OCI-LY7 (cell line): ENCODE data around the gene KLLN. TPM values are rescaled to one million over a fixed set of nuclear protein-coding genes. Genes with fewer than 3 reads are reported as not detected.

Experiments used
- BruUV-seq: library from RNA; stranded (reverse); fragments of 400-500 nt; replicated peaks from 2 replicates; lab custom pipeline; 2021; lab: Mats Ljungman, UMichigan
- CTCF ChIA-PET: fragments of 300-600 bp; sonication (Branson Sonifier 250); formaldehyde crosslinking; loops from one replicate; lab custom pipeline; 2022; ENCODE audit warnings: antibody characterized with exemption; ENCODE audit not compliant: unreplicated experiment; lab: Charles Lee
- POLR2A ChIA-PET: fragments of 300-600 bp; sonication (Branson Sonifier 250); formaldehyde crosslinking; loops from one replicate; lab custom pipeline; 2022; ENCODE audit warnings: antibody characterized with exemption; lab: Charles Lee
- DNase-seq: peaks from one replicate; pipeline ENCODE4 v3.0.0-alpha.2; 2015; ENCODE audit warnings: low spot score
- H2AFZ ChIP-seq: fragments of 200-600 bp; sonication (generic), shearing (Covaris generic); 2 replicates; pipeline ENCODE4 v1.6.1; 2014; ENCODE audit warnings: mild to moderate bottlenecking, antibody characterized with exemption, low read length, moderate library complexity
- H3K27ac ChIP-seq: fragments of 200-600 bp; sonication (generic); 2 replicates; pipeline ENCODE4 v1.5.1; 2014; ENCODE audit warnings: mixed run types, low read depth, mild to moderate bottlenecking, moderate library complexity, low read length, inconsistent platforms; ENCODE audit not compliant: poor library complexity, severe bottlenecking
- H3K36me3 ChIP-seq: fragments of 200-600 bp; sonication (generic); 2 replicates; pipeline ENCODE4 v1.6.1; 2014; ENCODE audit warnings: mild to moderate bottlenecking, antibody characterized with exemption, low read length, moderate library complexity, mixed read lengths; ENCODE audit not compliant: insufficient read depth
- H3K4me1 ChIP-seq: fragments of 200-600 bp; sonication (generic); 2 replicates; pipeline ENCODE4 v1.5.1; 2014; ENCODE audit warnings: mild to moderate bottlenecking, low read length; ENCODE audit not compliant: insufficient read depth, poor library complexity, severe bottlenecking
- H3K4me2 ChIP-seq: fragments of 200-600 bp; sonication (generic); 2 replicates; pipeline ENCODE4 v1.6.1; 2014; ENCODE audit warnings: mild to moderate bottlenecking, low read length
- H3K4me3 ChIP-seq: fragments of 200-600 bp; sonication (generic); 2 replicates; pipeline ENCODE4 v1.5.1; 2014; ENCODE audit warnings: mild to moderate bottlenecking, low read depth, low read length; ENCODE audit not compliant: poor library complexity, severe bottlenecking
- H3K79me2 ChIP-seq: fragments of 200-600 bp; sonication (generic); 2 replicates; pipeline ENCODE4 v1.6.1; 2016; ENCODE audit warnings: low read depth, mild to moderate bottlenecking, low read length, moderate library complexity, mixed read lengths; ENCODE audit not compliant: insufficient read depth
- H3K9me2 ChIP-seq: fragments of 200-600 bp; sonication (generic); 2 replicates; pipeline ENCODE4 v1.6.1; 2016; ENCODE audit warnings: mild to moderate bottlenecking, low read length, mixed read lengths; ENCODE audit not compliant: insufficient read depth
- H3K9me3 ChIP-seq: fragments of 200-600 bp; sonication (generic); 2 replicates; pipeline ENCODE4 v1.6.1; 2014; ENCODE audit warnings: mild to moderate bottlenecking, mixed run types, low read length, mixed read lengths
- H4K20me1 ChIP-seq: fragments of 200-600 bp; sonication (generic); 2 replicates; pipeline ENCODE4 v1.6.1; 2014; ENCODE audit warnings: mild to moderate bottlenecking, antibody characterized with exemption, low read length, moderate library complexity, mixed read lengths; ENCODE audit not compliant: insufficient read depth
- CTCF ChIP-seq: fragments of 200-600 bp; sonication (generic); conservative IDR thresholded peaks from 2 replicates; pipeline ENCODE4 v1.5.1; 2014; ENCODE audit warnings: mild to moderate bottlenecking, antibody characterized with exemption, low read length, moderate library complexity, mixed read lengths
- EZH2phosphoT487 ChIP-seq: fragments of 200-600 bp; sonication (generic); IDR thresholded peaks from 2 replicates; pipeline ENCODE4 v1.6.1; 2018; ENCODE audit warnings: low read depth, borderline replicate concordance, mild to moderate bottlenecking, mixed run types, antibody characterized with exemption, low read length, moderate library complexity, mixed read lengths
- intact Hi-C: fragments of 100-400 bp; cut with micrococcal nuclease; formaldehyde crosslinking; loops from one replicate; pipeline ENCODE4 v1.10.0; 2022; ENCODE audit not compliant: unreplicated experiment
- total RNA-seq, 2 experiments: library from RNA; depleted of rRNA in 1 of 2; stranded (reverse); fragments of >200 nt in 1 of 2; shearing (Covaris generic) in 1 of 2; gene quantifications; 2 replicates each; pipeline ENCODE4 v1.2.3, GENCODE V29; 2014 to 2022

KLLN gene
- total RNA-seq, 2 experiments from 2014 or later: 3.8 to 5.5 TPM

- peak overlapping the region; percentile 96 for H3K4me3 ChIP-seq
- TF ChIP-seq CTCF: no peak
- TF ChIP-seq EZH2phosphoT487: no peak
- ChIA-PET POLR2A (interaction anchor here (0.5 to 1.3 kb wide), 10 partner anchors 14 to 524 kb away, joined by 3 to 6 read pairs (median 4); no protein-coding TSS in a partner anchor), CTCF (interaction anchor here (0.5 kb wide), 1 partner anchor 160 kb away, joined by 3 read pairs; no protein-coding TSS in a partner anchor)
- BruUV-seq: no TSS peak
- H4K20me1 ChIP-seq: peaks cover 54% of the 10 kb centered on the region
- H3K27ac ChIP-seq: peak overlapping the region; percentile 29
- no peak for DNase-seq
- H3K4me2 ChIP-seq: peak overlapping the region; percentile 89
- peaks cover 94% of the 10 kb centered on the region for H3K79me2 ChIP-seq
- H2AFZ ChIP-seq: no peak overlapping the region
- peaks cover 86% of the 10 kb centered on the region for H3K36me3 ChIP-seq
- H3K9me3 ChIP-seq: no peaks in the 10 kb centered on the region
- no peaks in the 10 kb centered on the region for H3K9me2 ChIP-seq
- intact Hi-C loops: no loop called here
- H3K4me1 ChIP-seq: peaks cover 38% of the 10 kb centered on the region
These were observed 4.9 kb upstream of the KLLN start for GRCh38 chr10:87868277-87868676.

GRCh38 chr10:87867453-87867852, 4.1 kb upstream of the KLLN start:
- Histone ChIP-seq H3K4me1 (peaks cover 30% of the 10 kb centered on the region), H3K36me3 (peaks cover 77% of the 10 kb centered on the region), H3K27ac (peak overlapping the region; percentile 94), H2AFZ (no peak overlapping the region), H3K4me3 (peak overlapping the region; percentile 96), H3K4me2 (peak overlapping the region; percentile 89), H3K79me2 (peaks cover 91% of the 10 kb centered on the region), H4K20me1 (peaks cover 54% of the 10 kb centered on the region), H3K9me2 (no peaks in the 10 kb centered on the region), H3K9me3 (no peaks in the 10 kb centered on the region)
- DNase-seq: no peak
- POLR2A ChIA-PET: interaction anchor here (1.1 kb wide), 1 partner anchor 521 kb away, joined by 5 read pairs; no protein-coding TSS in a partner anchor
- TF ChIP-seq CTCF: no peak
- CTCF ChIA-PET: no interaction called here
- intact Hi-C loops: no loop called here
- BruUV-seq: no TSS peak

GRCh38 chr10:87866412-87866974, 3.2 kb upstream of the KLLN start:
- H3K36me3 ChIP-seq: peaks cover 71% of the 10 kb centered on the region
- peaks cover 24% of the 10 kb centered on the region for H3K4me1 ChIP-seq
- no peak for TF ChIP-seq EZH2phosphoT487
- no peak for TF ChIP-seq CTCF
- H3K9me2 ChIP-seq: no peaks in the 10 kb centered on the region
- ChIA-PET POLR2A (interaction anchor here (0.7 to 6.9 kb wide), 7 partner anchors 8 to 525 kb away, joined by 3 to 134 read pairs (median 7); no protein-coding TSS in a partner anchor), CTCF (no interaction called here)
- peaks cover 54% of the 10 kb centered on the region for H4K20me1 ChIP-seq
- peak overlapping the region; percentile 94 for H3K27ac ChIP-seq
- BruUV-seq: no TSS peak
- no peak overlapping the region for H2AFZ ChIP-seq
- no peaks in the 10 kb centered on the region for H3K9me3 ChIP-seq
- H3K4me2 ChIP-seq: peak overlapping the region; percentile 89
- peak overlapping the region; percentile 96 for H3K4me3 ChIP-seq
- intact Hi-C loops: no loop called here
- peaks cover 82% of the 10 kb centered on the region for H3K79me2 ChIP-seq
- DNase-seq: no peak
